GM12872 (cell line): ENCODE data around the gene STIL.

ENCODE experiments used
- TF ChIP-seq, protein P1 (sequence below): IDR thresholded peaks from 3 replicates; pipeline ENCODE4 v1.5.1; 2011; ENCODE audit warnings: low read depth, mild to moderate bottlenecking, low read length, moderate library complexity; ENCODE audit not compliant: insufficient read depth

STIL gene

DNA sequence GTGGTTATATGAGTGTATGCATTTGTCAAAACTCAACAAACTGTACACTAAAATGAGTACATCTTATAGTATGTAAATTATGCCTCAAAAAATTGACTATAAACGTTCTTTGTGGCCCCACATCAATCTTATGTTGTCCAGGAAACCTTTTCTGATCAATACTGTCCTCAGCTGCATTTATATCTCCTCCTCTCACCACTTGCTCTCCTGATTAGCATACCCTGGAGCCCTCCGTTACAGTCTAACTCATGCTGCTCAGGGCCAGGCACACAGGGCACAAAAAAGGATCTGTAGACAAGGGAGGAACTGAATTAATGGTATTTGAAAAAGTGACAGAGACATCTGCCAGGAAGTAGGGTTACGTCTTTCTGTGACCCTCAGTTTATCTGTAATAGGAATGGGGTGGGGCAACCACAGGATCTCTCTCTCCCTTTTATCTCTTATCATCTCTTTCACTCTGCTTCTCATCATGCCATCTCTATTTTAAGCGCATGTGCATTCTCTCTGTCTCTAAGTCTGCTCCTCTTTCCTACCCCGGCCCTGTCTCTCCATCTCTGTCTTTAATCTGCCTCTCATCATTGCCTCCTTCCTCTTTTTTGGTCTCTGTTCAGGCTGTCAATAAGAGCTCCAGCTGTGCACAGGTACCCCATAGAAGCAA lies 74.9 kb downstream of the STIL start:
- TF ChIP-seq, protein P1, sequence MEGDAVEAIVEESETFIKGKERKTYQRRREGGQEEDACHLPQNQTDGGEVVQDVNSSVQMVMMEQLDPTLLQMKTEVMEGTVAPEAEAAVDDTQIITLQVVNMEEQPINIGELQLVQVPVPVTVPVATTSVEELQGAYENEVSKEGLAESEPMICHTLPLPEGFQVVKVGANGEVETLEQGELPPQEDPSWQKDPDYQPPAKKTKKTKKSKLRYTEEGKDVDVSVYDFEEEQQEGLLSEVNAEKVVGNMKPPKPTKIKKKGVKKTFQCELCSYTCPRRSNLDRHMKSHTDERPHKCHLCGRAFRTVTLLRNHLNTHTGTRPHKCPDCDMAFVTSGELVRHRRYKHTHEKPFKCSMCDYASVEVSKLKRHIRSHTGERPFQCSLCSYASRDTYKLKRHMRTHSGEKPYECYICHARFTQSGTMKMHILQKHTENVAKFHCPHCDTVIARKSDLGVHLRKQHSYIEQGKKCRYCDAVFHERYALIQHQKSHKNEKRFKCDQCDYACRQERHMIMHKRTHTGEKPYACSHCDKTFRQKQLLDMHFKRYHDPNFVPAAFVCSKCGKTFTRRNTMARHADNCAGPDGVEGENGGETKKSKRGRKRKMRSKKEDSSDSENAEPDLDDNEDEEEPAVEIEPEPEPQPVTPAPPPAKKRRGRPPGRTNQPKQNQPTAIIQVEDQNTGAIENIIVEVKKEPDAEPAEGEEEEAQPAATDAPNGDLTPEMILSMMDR: no peak

DNA sequence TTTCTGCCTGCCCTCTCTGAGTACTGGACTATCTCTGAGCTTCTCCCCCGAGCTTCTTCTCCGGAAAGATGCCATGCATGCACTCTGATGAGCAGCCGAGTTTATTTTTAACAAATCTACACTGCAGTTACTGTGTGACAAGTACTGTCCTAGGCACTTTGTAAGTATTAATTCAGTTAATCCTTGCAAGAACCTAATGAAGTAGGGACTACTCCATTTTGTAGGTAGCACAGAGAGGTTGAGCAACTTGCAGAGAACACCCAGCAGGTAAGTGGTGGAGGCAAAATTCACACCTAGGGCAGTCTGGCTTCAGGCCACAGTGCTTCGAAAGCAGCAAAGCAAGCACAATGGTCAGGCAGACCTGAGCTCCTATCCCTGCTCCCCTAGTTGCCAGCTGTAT lies 78.1 kb downstream of the STIL start:
- TF ChIP-seq, protein P1: no peak

- TF ChIP-seq, protein P1: no peak
Measured at GRCh38 chr1:47235241-47235681, 78.7 kb downstream of the STIL start.

- TF ChIP-seq, protein P1: no peak
Measured at GRCh38 chr1:47233186-47233585, 80.8 kb downstream of the STIL start.

GRCh38 chr1:47232187-47232874 lies 81.6 kb downstream of the STIL start, which contains the start of gene TAL1:
TSS of gene TAL1 (minus strand) at chr1:47232225. CDS start at chr1:47225888, 6,337 bp downstream.
- TF ChIP-seq, protein P1: no peak

- TF ChIP-seq, protein P1: no peak
Measured at GRCh38 chr1:47231301-47232186, 82.4 kb downstream of the STIL start.
